HUDEP-2 (cell line): ENCODE results near the gene LRRTM4.

Source experiments
- DNase-seq, 76 experiments: peaks; one replicate each; lab custom pipeline; 2025; ENCODE audit not compliant: unreplicated experiment in 76 of 76; lab: John Stamatoyannopoulos, UW

Gene LRRTM4

GRCh38 chr2:77009307-77009706 is 512.9 kb downstream of the LRRTM4 start:
- DNase-seq = no peak

DNA sequence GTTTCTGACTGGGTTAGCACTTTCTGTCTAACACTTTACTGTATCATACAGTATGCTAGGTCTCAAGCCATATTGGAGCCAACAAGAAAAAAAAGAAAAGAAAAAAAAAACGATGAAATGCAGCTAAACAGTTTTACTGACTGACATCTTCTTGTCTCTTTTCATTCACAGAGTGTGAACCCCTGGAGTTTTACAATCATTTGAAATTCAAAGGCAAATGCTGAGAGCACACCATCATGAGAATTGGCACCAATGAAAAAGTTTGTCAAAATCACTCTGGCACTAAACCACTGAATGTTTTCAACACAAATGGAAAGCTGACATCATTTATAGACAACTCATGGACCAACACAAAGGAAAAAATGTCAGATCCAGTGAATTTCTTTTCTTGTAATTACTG is 513.3 kb downstream of the LRRTM4 start:
- DNase-seq = no peak

DNA sequence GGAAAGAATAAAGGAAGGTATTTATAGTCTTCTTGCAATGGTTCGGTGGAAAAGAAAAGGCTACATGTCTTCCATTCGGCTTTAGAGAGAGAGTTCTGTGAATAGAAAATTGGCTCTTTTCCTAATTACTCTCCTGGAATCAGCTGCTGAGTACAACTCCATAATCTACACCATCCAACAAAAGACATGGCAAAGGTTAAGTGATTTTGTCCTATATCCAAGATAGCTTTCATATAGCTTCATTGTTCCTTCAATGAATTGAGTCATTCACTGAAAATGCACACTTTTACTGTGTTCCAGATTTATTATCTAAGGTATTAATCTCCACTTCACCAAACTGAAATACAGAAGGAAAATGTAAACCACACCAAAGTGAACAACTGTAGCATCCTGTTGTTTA is 514.5 kb downstream of the LRRTM4 start:
- no peak for DNase-seq

GRCh38 chr2:77005522-77005921 is 516.7 kb downstream of the LRRTM4 start:
- DNase-seq = no peak

DNA sequence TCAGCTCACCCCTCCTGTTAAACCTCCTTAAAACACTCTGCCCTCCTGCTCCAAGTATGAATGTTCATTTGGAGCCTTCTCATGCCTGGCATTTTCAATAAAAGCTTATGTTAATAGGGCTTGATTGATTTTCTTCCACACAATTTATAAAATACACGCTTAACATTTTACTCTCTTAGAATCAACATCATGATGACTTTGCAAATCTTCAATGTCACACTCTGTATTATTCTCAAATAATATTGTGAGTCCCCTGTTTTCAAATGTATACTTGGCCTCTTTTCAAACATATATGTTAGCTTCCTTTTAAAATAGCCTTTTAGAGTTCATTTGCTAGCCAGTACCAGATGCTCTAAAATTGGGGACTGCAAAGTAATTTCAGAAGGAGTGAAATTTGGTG is 520.3 kb downstream of the LRRTM4 start:
- no peak for DNase-seq

DNA sequence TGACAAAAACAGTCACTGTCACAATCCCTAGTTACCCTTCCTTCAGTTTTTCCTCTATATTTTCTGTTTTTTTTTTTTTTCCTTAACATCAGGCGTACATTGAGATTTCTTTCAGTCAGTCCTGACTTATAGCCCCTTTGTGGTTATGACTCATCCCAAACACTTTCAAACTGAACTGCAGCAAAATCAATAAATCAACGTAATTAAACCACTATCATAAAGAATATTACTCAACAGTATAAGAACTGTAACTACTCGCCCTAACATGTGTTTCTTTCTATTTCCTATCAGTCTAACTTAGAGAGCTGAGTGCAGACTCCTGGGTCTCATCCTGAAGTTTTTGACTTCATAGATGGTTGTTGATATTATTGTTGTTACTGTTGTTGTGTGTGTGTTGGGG is 523.5 kb downstream of the LRRTM4 start:
- DNase-seq = no peak

DNA sequence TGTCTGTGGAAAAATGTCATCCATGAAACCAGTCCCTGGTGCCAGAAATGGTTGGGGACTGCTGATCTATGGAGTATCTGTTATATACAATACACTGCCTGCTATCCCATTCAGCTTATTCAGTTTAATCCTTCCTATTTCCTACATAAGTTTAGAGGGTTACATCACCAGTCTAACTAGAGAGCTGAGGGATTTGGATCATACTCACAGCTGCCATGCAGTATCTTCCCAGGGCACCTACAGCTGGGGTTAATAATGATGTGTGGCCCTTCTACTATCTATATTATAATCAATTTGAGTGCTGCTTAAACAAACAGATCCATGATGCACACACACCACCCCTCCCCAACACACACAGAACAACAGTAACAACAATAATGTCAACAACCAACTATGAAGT is 524.0 kb downstream of the LRRTM4 start:
- no peak for DNase-seq

DNA sequence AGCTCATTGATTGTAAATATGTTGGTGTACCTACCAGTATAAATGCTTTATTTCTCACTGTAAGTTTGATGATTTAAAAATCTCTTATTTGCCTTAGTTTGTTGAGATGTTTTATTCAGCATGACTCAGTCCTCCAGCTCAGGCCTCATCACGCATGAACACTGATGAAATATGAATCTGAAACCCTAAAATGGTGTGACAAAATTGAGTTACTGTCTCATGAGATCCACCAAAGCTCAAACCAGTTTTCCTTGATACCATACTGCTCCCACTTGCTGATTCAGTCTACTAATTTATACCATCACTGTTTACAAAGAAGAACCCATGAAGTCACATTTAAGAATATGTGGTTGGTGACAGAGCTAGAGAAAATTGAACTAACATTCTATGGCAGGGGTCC is 524.9 kb downstream of the LRRTM4 start:
- no peak for DNase-seq

DNA sequence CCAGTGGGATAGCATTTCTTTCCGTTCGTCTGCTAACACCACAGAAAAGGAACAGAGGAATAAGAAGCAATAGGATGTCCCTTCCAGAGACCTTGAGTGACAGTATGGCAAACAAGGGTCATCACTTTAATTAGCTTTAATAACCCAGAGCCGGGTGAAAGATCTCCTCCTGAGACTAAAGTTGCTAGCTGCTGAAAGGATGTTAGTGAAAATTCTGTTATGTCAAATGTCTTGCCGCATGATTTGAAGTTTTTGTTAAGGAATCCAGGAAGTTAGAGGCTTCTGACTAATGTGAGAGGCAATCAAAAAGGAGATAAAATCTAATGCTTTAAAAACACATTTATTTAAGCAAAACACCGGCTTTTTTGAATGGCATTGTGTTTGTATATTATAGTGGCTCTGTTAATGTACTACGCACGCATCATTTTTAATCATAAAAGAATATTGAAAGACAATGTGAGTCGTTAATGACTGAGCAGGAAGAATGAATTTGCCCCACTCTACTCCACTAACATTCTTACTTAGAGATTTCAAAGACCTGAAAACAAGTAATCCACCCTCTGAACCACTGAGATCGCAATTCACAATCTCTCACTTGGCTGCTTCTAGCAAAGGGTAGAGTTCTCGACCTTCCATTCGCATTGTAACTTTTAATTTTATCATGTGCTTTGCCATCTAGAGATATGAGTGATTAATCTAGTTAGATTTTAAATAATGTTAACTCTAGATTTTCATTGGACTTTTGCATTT is 536.6 kb downstream of the LRRTM4 start:
- no peak for DNase-seq

DNA sequence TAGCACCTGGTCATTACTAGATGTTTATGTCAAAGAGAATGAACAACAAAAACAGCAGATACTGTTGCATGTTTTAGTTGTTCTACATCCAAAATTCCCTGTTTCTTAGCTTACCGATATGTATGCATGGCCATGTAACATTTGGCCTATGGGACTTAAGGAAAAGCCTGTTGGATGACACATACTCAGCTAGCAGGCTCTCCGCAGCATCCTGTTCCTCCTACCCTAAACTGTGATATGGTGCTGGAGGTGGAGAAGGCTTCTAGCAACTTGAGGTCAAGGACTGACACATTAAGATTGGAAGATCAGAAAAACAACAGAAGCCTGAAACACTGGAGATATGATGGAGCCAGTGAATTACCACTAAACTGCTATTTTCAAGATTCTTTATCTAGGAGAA is 537.8 kb downstream of the LRRTM4 start:
- DNase-seq = no peak

DNA sequence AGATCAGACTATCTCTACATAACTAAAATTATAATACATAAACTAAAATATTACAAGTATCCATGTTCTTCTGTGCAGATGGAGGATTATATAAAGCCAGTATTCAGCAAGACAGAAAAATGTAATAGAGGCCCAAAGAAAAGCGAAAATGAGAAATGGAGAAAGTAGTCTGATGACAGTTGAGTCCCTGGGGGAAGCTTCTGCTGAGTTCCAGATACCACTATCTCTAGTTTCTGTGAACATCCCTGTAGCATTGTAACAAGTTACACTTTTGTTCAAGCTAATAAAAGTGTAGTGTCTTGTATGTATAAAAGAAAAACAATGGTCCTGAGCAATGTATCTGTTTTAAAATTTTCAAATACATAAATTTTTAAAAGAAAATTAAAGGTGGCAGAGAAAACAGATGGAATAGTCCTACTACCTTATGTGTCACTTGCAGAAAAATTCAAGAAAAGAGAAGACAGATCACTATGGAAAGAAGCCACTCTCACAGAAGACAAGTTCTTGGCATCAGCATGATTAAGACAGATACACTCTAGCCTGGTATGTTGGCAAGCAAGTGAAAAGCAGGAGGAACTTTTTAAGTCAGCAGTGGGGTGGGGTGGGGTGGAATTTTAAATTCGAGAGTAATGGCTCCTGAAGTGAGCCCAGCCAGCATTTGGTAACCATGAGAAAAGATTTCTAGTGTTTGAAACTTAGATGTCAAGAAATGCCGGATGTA is 541.9 kb downstream of the LRRTM4 start:
- no peak for DNase-seq

GRCh38 chr2:76977846-76978727 is 544.1 kb downstream of the LRRTM4 start:
- DNase-seq = no peak

- no peak for DNase-seq
Measured at GRCh38 chr2:76975752-76976151, 546.4 kb downstream of the LRRTM4 start.

- DNase-seq = no peak
Measured at GRCh38 chr2:76973610-76974009, 548.6 kb downstream of the LRRTM4 start.

- no peak for DNase-seq
Measured at GRCh38 chr2:76965772-76966171, 556.4 kb downstream of the LRRTM4 start.

DNA sequence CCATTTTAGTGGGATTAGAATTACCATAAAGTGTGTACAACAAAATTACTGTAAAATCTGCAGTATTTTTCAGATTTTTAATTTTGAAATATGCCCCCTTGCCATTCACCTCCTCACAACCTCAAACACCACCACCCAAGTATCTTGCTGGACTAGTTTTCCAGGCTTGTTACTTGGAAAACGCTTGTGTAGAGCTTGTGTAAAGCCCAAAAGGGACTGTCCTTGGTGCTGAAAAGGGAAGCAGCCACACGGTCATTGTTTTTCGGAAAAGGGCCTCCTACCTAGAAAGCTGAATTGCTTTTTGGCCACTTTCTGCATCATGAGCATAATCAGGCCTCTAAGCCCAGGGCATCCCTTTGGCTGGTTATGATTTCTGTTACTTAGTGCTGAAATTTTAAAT is 563.4 kb downstream of the LRRTM4 start:
- DNase-seq = no peak

GRCh38 chr2:76953733-76954347 is 568.3 kb downstream of the LRRTM4 start:
- DNase-seq = peak in 7 of 76 experiments; percentile 0 to 43 (median 12)

DNA sequence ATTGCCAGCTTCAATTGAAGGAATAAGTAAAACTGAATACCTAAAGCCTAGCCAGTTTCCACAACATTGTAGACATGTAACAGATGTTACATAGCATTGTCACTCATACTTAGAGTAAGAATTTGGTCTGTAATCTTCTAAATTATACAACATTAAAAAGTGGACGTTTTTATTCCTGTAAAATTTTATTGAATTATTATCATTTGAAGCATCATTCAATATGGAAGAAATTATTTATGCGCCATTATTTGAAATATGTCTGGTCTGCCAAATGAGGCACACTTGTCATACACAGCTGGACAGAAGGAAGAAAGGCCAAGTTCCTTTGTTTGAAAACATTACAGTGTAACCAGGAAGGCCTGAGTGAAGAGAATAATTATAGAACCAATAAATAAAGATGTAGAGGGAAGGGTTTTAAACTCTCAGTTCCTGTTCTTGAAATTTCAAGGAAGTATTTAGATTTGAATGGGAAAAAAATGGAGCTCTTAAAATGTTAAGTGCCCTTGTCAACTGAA is 575.5 kb downstream of the LRRTM4 start:
- no peak for DNase-seq

DNA sequence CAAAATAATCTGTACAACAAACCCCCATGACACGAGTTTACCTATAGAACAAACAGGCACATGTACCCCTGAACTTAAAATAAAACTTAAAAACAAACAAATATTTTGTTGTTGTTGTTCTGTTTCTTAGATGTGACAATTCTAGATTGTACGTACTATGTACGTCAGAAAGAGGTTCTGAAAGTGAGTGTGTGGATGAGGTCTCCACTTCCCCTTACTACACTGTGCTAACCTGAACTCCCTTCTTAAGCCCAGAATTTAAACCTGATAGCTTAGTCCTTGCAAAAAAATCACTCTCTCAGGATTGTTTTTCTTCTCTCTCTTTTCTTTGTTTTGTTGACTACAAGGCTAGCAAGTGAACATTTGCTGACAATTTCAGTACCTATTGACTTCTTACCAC is 581.6 kb downstream of the LRRTM4 start:
- no peak for DNase-seq

DNA sequence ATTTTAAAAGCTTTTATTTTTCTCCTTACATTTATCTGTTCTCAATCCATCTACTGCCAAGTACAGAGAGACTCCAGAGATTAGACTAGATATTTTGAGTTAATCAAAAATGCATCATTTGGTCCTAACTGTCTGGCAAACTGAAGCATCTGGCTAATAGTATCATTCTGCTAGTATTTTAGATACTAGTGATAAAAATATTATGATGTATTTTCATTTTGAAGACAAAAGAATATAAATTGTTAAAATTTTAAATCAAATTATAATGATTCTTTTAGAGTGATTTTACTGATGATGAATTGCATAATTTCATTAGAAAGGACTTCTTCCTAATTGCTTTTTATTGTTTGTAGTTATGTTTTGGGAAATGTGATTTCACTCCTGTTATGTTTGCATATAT is 584.0 kb downstream of the LRRTM4 start:
- no peak for DNase-seq

DNA sequence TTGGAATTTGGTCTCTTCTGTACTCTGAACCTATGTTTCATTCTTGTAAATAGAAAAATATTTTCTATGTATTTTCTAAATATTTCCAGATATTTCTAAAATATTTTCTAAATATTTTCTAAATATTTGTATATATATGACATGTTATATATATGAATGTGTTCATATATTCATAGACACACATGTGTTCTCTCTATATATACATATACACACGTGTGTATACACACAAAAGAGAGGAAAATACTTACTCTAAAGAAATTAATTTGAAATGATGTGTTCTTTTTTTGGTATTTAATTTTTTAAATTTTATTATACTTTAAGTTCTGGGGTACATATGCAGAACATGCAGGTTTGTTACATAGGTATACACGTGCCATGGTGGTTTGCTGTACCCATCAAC is 589.6 kb downstream of the LRRTM4 start:
- no peak for DNase-seq
